ENCODE measurements around the gene CARD11.

DNA sequence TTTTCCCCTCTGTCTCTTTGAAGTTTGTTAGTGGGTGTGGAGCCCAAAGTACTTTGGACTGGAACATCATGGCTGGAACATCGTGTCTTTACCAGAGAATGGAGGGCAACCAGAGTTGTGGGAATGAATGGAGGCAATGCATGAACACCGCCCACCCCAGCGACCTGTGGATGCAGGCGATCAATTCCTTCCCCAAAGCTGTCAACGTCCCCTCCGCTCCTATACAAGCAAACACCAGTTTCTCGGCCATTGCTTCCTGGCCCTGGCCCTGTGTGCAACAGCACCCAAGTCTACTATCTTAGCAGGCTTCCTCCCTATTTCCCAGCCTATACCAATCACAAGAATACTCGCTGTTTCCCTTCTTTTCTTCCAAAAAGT, 62.6 kb downstream of the CARD11 start:
- TF ChIP-seq CTCF (conservative IDR thresholded peaks at IDR 0.05 in 1 of 2, IDR thresholded peaks at IDR 0.05 in 1 of 2; ENCODE audit: extremely low read depth in 1 of 2, insufficient read depth in 1 of 2, low read depth in 1 of 2, low read length in 2 of 2) (no peak), EZH2 (IDR thresholded peaks at IDR 0.05; ENCODE audit: borderline replicate concordance, low read length) (no peak)
